ENCODE results near the gene EPB41L2.

- TF ChIP-seq POLR2A (IDR thresholded peaks at IDR 0.05) (no peak), CTCF (IDR thresholded peaks at IDR 0.05) (no peak)
Observed at GRCh38 chr6:131015630-131016263, 47.3 kb downstream of the EPB41L2 start.
